Adipocyte (in vitro differentiated cells): ENCODE results near the gene AXDND1.
"Not testable (repeated sequence)": the region's sequence is repeated elsewhere in the genome, so short reads cannot be mapped to it uniquely, and the experiment has no call there.

Source experiments
- DNase-seq: peaks from one replicate; pipeline ENCODE4 v3.0.0-alpha.2; 2015; ENCODE audit warnings: low read depth
- H3K27me3 ChIP-seq: replicated peaks from 2 replicates; pipeline ENCODE4 v1.7.0; 2013; ENCODE audit warnings: mild to moderate bottlenecking, low read length, moderate library complexity; ENCODE audit not compliant: control insufficient read depth, insufficient read depth
- H3K36me3 ChIP-seq: 2 replicates; pipeline ENCODE4 v1.7.0; 2013; ENCODE audit warnings: low read length, mild to moderate bottlenecking, moderate library complexity; ENCODE audit not compliant: control insufficient read depth, insufficient read depth, severe bottlenecking
- H3K4me1 ChIP-seq: 2 replicates; pipeline ENCODE4 v1.7.0; 2013; ENCODE audit warnings: mild to moderate bottlenecking, low read length, moderate library complexity; ENCODE audit not compliant: control insufficient read depth, insufficient read depth
- H3K4me3 ChIP-seq: 2 replicates; pipeline ENCODE4 v1.7.0; 2013; ENCODE audit warnings: mild to moderate bottlenecking, low read length, moderate library complexity
- H3K9ac ChIP-seq: 2 replicates; pipeline ENCODE4 v1.7.0; 2013; ENCODE audit warnings: mild to moderate bottlenecking, low read length, moderate library complexity
- H3K9me3 ChIP-seq: 2 replicates; pipeline ENCODE4 v1.7.0; 2013; ENCODE audit warnings: mild to moderate bottlenecking, low read length, moderate library complexity; ENCODE audit not compliant: control insufficient read depth

Gene AXDND1

GRCh38 chr1:179337288-179337687, 28.5 kb upstream of the AXDND1 start:
- H3K27me3 ChIP-seq = no peaks in the 10 kb centered on the region
- H3K4me1 ChIP-seq = no peaks in the 10 kb centered on the region
- H3K4me3 ChIP-seq = no peak overlapping the region
- no peak for DNase-seq
- H3K9ac ChIP-seq = no peak overlapping the region
- no peaks in the 10 kb centered on the region for H3K9me3 ChIP-seq
- peaks cover 76% of the 10 kb centered on the region for H3K36me3 ChIP-seq

GRCh38 chr1:179337942-179338560, 27.7 kb upstream of the AXDND1 start:
- DNase-seq = no peak
- Histone ChIP-seq H3K9ac (no peak overlapping the region), H3K36me3 (peaks cover 75% of the 10 kb centered on the region), H3K4me3 (no peak overlapping the region), H3K4me1 (no peaks in the 10 kb centered on the region), H3K27me3 (no peaks in the 10 kb centered on the region), H3K9me3 (no peaks in the 10 kb centered on the region)

GRCh38 chr1:179340918-179341317, 24.9 kb upstream of the AXDND1 start:
- no peak for DNase-seq
- Histone ChIP-seq H3K4me3 (no peak overlapping the region), H3K9me3 (no peaks in the 10 kb centered on the region), H3K27me3 (no peaks in the 10 kb centered on the region), H3K36me3 (peaks cover 92% of the 10 kb centered on the region), H3K9ac (no peak overlapping the region), H3K4me1 (no peaks in the 10 kb centered on the region)

- no peaks in the 10 kb centered on the region for H3K9me3 ChIP-seq
- no peak for DNase-seq
- peaks cover 93% of the 10 kb centered on the region for H3K36me3 ChIP-seq
- no peaks in the 10 kb centered on the region for H3K27me3 ChIP-seq
- H3K9ac ChIP-seq = no peak overlapping the region
- H3K4me3 ChIP-seq = no peak overlapping the region
- no peaks in the 10 kb centered on the region for H3K4me1 ChIP-seq
Measured at GRCh38 chr1:179341943-179342547, 23.7 kb upstream of the AXDND1 start.

DNA sequence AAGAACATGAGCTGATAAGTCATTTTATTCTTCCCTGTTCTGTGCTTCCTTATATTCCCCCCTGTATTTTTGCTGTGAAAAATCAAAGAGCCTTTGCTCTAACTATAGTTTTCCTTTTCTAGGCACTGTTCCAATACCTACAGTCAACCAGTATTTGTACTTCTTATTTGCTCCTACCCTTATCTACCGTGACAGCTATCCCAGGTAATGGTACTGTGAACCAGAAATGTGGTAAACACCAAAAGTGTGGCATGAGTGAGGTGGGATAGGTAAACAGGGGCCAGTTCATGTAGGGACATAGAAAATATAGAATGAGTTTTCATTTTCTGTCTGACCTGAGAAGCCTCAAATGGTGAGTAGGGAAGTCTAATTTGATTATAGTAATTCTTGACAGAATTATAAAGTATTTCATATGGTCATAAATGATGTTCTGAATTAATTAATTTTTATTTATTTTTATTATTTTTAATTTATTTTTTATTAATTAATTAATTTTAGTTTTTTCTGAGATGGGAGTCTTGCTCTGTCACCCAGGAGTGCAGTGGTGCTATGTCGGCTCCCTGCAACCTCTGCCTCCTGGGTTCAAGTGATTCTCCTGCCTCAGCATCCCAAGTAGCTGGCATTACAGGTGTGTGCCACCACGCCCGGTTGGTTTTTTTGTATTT, 22.9 kb upstream of the AXDND1 start:
- Histone ChIP-seq H3K4me1 (peaks cover 6% of the 10 kb centered on the region), H3K36me3 (peaks cover 91% of the 10 kb centered on the region), H3K9me3 (no peaks in the 10 kb centered on the region), H3K9ac (no peak overlapping the region), H3K27me3 (no peaks in the 10 kb centered on the region), H3K4me3 (no peak overlapping the region)
- DNase-seq = no peak

GRCh38 chr1:179351281-179351680, 14.5 kb upstream of the AXDND1 start:
- peaks cover 67% of the 10 kb centered on the region for H3K36me3 ChIP-seq
- peaks cover 27% of the 10 kb centered on the region for H3K4me1 ChIP-seq
- no peak overlapping the region for H3K9ac ChIP-seq

DNA sequence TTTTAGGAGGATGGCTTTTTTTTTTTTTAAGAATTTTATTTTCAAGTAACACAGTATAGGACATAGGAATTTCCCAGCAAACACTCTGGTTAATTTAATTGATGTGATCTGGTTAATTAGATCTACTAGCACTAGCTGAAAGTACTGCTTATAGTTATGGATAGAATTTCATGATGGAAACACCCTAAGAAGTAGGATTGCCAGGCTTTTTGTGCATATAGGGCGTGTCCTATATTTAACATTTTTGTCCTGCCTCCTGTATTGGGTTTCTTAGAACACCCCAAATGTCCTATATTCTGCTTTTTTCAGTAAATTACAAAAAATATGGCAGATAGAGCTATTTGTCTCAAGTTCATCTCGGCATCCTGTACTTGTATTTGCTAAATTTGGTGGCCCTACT, 13.5 kb upstream of the AXDND1 start:
- peaks cover 62% of the 10 kb centered on the region for H3K36me3 ChIP-seq

More at GRCh38 chr1:179351281-179351680, 14.5 kb upstream of the AXDND1 start:
- DNase-seq = no peak
- Histone ChIP-seq H3K9me3 (no peaks in the 10 kb centered on the region), H3K27me3 (no peaks in the 10 kb centered on the region), H3K4me3 (no peak overlapping the region)

DNA sequence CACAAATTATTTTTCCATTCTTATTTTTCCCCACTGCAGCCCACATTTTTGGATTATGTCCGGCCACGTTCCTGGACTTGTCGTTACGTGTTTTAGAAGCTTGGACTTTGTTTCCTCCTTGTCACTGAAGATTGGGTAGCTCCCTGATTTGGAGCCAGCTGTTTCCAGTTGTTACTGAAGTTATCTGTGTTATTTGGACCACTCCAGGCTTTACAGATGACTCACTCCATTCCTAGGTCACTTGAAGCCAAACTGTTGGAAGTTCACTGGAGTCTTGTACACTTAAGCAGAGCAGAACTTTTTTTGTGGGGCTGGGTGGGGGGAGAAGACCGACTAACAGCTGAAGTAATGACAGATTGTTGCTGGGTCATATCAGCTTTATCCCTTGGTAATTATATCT, 12.2 kb upstream of the AXDND1 start:
- Histone ChIP-seq H3K4me1 (peaks cover 16% of the 10 kb centered on the region), H3K9ac (peak overlapping the region; percentile 64), H3K9me3 (no peaks in the 10 kb centered on the region), H3K36me3 (peaks cover 49% of the 10 kb centered on the region), H3K27me3 (no peaks in the 10 kb centered on the region), H3K4me3 (peak overlapping the region; percentile 57)
- peak; percentile 81 for DNase-seq

More for the DNA sequence above, 13.5 kb upstream of the AXDND1 start:
- H3K27me3 ChIP-seq = no peaks in the 10 kb centered on the region
- peaks cover 27% of the 10 kb centered on the region for H3K4me1 ChIP-seq
- no peak overlapping the region for H3K9ac ChIP-seq
- H3K4me3 ChIP-seq = no peak overlapping the region
- DNase-seq = no peak
- no peaks in the 10 kb centered on the region for H3K9me3 ChIP-seq

- not testable (repeated sequence) for H3K9ac ChIP-seq, H3K4me3 ChIP-seq, H3K27me3 ChIP-seq, H3K9me3 ChIP-seq, H3K4me1 ChIP-seq, H3K36me3 ChIP-seq
- DNase-seq = peak; percentile 45
Measured at GRCh38 chr1:179361631-179362030, 4.1 kb upstream of the AXDND1 start.

DNA sequence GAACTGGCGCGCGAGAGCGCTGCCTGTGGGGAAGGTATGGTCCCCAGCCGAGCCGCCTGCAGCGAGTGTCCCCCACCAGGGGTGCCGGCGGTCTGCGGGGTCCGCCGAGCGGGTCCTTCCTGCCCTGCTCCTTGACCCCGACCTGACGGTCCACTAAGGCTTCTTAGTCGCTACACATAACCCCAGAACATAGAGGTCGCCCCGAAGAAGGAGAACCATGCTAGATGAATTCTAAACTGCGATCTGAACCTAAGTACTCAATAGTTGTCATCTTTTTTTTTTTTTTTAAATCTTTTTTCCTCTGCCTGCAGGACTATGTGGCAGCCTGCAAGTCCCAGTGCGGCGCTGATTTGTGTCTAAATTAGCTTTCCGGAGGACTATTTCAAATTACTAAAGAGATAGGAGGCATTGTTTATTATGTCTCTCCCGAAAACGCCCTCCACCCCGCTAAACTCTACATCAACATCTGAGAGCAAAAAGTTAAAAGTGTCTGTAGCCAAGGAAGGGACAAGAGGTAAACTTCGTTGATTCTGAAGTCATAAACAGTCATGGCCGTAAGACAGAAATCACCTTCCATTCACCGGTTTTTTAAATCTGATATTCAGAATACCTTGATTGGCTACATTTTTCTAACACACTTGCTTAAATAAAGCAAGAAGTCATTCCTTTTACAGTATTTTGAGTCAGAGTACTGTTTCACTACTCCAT, 476 bp downstream of the AXDND1 start:
- H3K4me3 ChIP-seq = peak overlapping the region; percentile 89
- peak overlapping the region; percentile 95 for H3K9ac ChIP-seq
- H3K4me1 ChIP-seq = peaks cover 3% of the 10 kb centered on the region
- H3K9me3 ChIP-seq = no peaks in the 10 kb centered on the region
- no peaks in the 10 kb centered on the region for H3K36me3 ChIP-seq
- peak; percentile 47 for DNase-seq
- no peaks in the 10 kb centered on the region for H3K27me3 ChIP-seq

- no peak overlapping the region for H3K9ac ChIP-seq
- H3K27me3 ChIP-seq = no peaks in the 10 kb centered on the region
- no peaks in the 10 kb centered on the region for H3K9me3 ChIP-seq
- no peak overlapping the region for H3K4me3 ChIP-seq
- DNase-seq = peak; percentile 94
- H3K36me3 ChIP-seq = no peaks in the 10 kb centered on the region
- peaks cover 3% of the 10 kb centered on the region for H3K4me1 ChIP-seq
Measured at GRCh38 chr1:179369751-179370341, 4.1 kb downstream of the AXDND1 start.
